Erythroblast (primary cell): ENCODE results near the gene CPHXL2.

Experiments
- GATA1 ChIP-seq: IDR thresholded peaks from 2 replicates; pipeline ENCODE4 v1.6.1; 2011; ENCODE audit warnings: low read depth, mild to moderate bottlenecking, control low read depth, low read length, moderate library complexity
- POLR2A ChIP-seq: IDR thresholded peaks from 2 replicates; pipeline ENCODE4 v1.6.1; 2011; ENCODE audit warnings: mild to moderate bottlenecking, low read length

- TF ChIP-seq POLR2A (no peak), GATA1 (no peak)
Observed at GRCh38 chr16:75679366-75679765, 2.6 kb upstream of the CPHXL2 start.
